ENCODE data around the gene USP30.
A peak's percentile ranks its signal among the peaks of the same experiment; 100 is the strongest.

USP30 gene

GRCh38 chr12:109102491-109102890, 50.1 kb downstream of the USP30 start:
- TF ChIP-seq CTCF (IDR thresholded peaks at IDR 0.05; ENCODE audit: low read depth, low read length), result no peak
- DNase-seq (ENCODE audit: low read depth in 2 of 2), result no peak
- no peak overlapping the region for H3K4me3 ChIP-seq (replicated peaks in 1 of 2; ENCODE audit: low read depth in 2 of 2, low read length in 2 of 2)

GRCh38 chr12:109105176-109105575, 52.8 kb downstream of the USP30 start:
- no peak for TF ChIP-seq CTCF (IDR thresholded peaks at IDR 0.05; ENCODE audit: low read depth, low read length)
- H3K4me3 ChIP-seq (replicated peaks in 1 of 2; ENCODE audit: low read depth in 2 of 2, low read length in 2 of 2), result no peak overlapping the region
- no peak for DNase-seq (ENCODE audit: low read depth in 2 of 2)

GRCh38 chr12:109109746-109110350, 57.5 kb downstream of the USP30 start:
- no peak for TF ChIP-seq CTCF (IDR thresholded peaks at IDR 0.05; ENCODE audit: low read depth, low read length)
- DNase-seq (ENCODE audit: low read depth in 2 of 2), result no peak
- H3K4me3 ChIP-seq (replicated peaks in 1 of 2; ENCODE audit: low read depth in 2 of 2, low read length in 2 of 2), result no peak overlapping the region

- peak overlapping the region; percentile 60 to 68 for H3K4me3 ChIP-seq (replicated peaks in 1 of 2; ENCODE audit: low read depth in 2 of 2, low read length in 2 of 2)
- DNase-seq (ENCODE audit: low read depth in 2 of 2), result peak; percentile 85 to 91
- TF ChIP-seq CTCF (IDR thresholded peaks at IDR 0.05; ENCODE audit: low read depth, low read length), result no peak
These were observed 58.7 kb downstream of the USP30 start for GRCh38 chr12:109110988-109111495.

- no peak overlapping the region for H3K4me3 ChIP-seq (replicated peaks in 1 of 2; ENCODE audit: low read depth in 2 of 2, low read length in 2 of 2)
- no peak for DNase-seq (ENCODE audit: low read depth in 2 of 2)
- TF ChIP-seq CTCF (IDR thresholded peaks at IDR 0.05; ENCODE audit: low read depth, low read length), result no peak
These were observed 60.5 kb downstream of the USP30 start for GRCh38 chr12:109112720-109113465.

GRCh38 chr12:109113661-109114321, 61.4 kb downstream of the USP30 start:
- TF ChIP-seq CTCF (IDR thresholded peaks at IDR 0.05; ENCODE audit: low read depth, low read length), result no peak
- H3K4me3 ChIP-seq (replicated peaks in 1 of 2; ENCODE audit: low read depth in 2 of 2, low read length in 2 of 2), result no peak overlapping the region
- DNase-seq (ENCODE audit: low read depth in 2 of 2), result peak in 1 of 2 donors; percentile 36
